Stimulated activated CD8-positive, alpha-beta memory T cell treated with anti-CD3 and anti-CD28 coated beads, Interleukin-2, amount 100 ng/mL, for 48 hours (primary cell): ENCODE data around the gene NCAPD2.
"Not testable (repeated sequence)": the region's sequence is repeated elsewhere in the genome, so short reads cannot be mapped to it uniquely, and the experiment has no call there.

Experiments
- DNase-seq, 2 donors: peaks; one replicate each; pipeline ENCODE4 v3.0.0-alpha.2; 2020; ENCODE audit warnings: low read depth in 2 of 2

NCAPD2 gene

GRCh38 chr12:6465467-6466183 is 28.3 kb upstream of the NCAPD2 start:
- DNase-seq, result no peak

- DNase-seq, result no peak
These were observed 27.7 kb upstream of the NCAPD2 start for GRCh38 chr12:6466184-6466573.

GRCh38 chr12:6466751-6467150 is 27.2 kb upstream of the NCAPD2 start:
- not testable (repeated sequence) for DNase-seq

- not testable (repeated sequence) for DNase-seq
These were observed 26.2 kb upstream of the NCAPD2 start for GRCh38 chr12:6467571-6468282.

GRCh38 chr12:6468283-6468575 is 25.7 kb upstream of the NCAPD2 start:
- no peak for DNase-seq

GRCh38 chr12:6469092-6469491 is 24.8 kb upstream of the NCAPD2 start:
- DNase-seq, result no peak

DNA sequence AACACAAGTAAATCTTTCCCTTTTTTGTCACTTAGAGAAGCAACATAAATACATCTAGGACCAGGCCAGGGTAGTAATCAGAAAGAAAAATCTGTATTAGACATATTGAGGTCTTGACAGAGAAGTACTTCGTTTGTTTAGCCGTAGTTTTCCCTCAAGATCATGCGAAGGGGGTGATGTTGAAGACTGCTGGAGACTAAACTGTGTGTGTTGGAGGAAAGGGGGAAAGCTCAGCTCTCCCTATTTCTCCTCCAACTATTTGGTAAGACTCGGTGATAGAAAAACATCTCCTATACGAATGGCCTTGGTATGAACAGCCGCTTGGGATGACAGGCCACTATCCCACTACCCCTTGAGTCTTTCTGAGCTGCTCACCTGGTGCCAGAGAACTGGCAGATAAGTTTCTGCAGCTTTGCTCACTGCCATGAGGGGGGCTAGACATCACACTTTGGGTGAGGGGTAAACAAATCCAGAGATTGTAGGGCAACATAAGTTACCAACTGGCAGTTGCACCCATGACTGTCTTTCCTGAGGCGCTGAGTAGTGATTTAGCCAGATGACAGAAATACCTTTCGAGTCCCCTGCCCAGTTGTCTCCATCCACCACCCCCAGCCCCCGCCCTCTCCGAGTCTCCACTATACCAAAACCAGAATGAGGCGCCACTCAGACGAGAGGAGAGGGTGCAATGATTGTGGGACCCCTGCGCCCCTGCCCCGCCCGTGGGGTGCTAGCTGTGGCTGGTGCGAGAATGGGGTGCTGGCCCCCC is 24.1 kb upstream of the NCAPD2 start:
- no peak for DNase-seq

GRCh38 chr12:6470375-6471163 is 23.3 kb upstream of the NCAPD2 start, which contains the start of gene VAMP1:
TSS of gene VAMP1 (minus strand) at chr12:6470677. CDS start at chr12:6470531, 146 bp downstream.
- peak; percentile 97 for DNase-seq

- DNase-seq, result no peak
These were observed 21.9 kb upstream of the NCAPD2 start for GRCh38 chr12:6471989-6472360.

- DNase-seq, result no peak
These were observed 21.4 kb upstream of the NCAPD2 start for GRCh38 chr12:6472491-6472890.

DNA sequence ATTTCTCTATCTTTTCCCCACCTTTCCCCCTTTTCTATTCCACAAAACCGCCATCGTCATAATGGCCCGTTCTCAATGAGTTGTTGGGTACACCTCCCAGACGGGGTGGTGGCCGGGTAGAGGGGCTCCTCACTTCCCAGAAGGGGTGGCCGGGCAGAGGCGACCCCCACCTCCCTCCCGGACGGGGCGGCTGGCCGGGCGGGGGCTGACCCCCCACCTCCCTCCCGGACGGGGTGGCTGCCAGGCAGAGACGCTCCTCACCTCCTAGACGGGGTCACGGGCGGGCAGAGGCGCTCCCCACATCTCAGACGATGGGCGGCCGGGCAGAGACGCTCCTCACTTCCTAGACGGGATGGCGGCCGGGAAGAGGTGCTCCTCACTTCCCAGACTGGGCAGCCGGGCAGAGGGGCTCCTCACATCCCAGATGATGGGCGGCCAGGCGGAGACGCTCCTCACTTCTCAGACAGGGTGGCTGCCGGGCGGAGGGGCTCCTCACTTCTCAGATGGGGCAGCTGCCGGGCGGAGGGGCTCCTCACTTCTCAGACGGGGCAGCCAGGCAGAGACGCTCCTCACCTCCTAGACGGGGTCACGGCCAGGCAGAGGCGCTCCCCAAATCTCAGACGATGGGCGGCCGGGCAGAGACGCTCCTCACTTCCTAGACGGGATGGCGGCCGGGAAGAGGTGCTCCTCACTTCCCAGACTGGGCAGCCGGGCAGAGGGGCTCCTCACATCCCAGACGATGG is 18.5 kb upstream of the NCAPD2 start:
- DNase-seq, result not testable (repeated sequence)

DNA sequence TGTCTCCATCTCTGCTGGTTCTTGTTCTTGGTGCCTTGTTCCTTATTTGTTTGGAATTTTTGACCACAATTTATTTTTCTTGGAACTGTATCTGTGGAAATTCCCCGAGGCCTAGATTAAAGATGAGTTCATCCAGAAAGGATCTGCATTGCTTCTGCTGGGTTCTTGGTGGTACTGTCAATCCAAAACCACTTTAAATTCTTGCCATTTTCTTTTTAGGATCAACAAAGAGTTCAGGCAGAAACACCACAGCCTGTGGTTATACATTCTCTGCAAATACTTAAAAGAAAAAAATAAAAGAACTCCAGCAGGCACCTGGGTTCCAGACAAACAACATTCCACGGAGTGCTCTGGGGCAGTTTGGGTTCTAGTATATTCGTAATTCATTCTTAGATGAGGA is 17.4 kb upstream of the NCAPD2 start:
- DNase-seq, result no peak

- DNase-seq, result not testable (repeated sequence)
These were observed 16.1 kb upstream of the NCAPD2 start for GRCh38 chr12:6477601-6478377.

GRCh38 chr12:6478416-6478815 is 15.5 kb upstream of the NCAPD2 start:
- DNase-seq, result no peak

DNA sequence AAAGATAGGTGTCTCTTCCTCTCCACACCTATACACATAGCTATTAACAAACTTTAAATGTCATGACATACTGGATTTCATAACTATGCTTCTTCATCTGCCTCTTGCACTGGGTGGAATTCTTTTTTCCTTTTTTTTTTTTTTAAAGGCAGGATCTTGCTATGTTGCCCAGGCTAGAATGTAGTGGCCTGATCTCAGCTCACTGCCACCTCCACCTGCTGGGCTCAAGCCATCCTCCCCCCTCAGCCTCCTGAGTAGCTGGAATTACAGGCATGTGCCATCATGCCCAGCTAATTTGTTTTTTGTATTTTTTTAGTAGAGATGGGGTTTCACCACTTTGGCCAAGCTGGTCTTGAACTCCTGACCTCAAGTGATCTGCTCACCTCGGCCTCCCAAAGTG is 5.7 kb upstream of the NCAPD2 start:
- DNase-seq, result no peak

GRCh38 chr12:6489449-6489848 is 4.5 kb upstream of the NCAPD2 start:
- no peak for DNase-seq

GRCh38 chr12:6490673-6491072 is 3.2 kb upstream of the NCAPD2 start:
- not testable (repeated sequence) for DNase-seq

DNA sequence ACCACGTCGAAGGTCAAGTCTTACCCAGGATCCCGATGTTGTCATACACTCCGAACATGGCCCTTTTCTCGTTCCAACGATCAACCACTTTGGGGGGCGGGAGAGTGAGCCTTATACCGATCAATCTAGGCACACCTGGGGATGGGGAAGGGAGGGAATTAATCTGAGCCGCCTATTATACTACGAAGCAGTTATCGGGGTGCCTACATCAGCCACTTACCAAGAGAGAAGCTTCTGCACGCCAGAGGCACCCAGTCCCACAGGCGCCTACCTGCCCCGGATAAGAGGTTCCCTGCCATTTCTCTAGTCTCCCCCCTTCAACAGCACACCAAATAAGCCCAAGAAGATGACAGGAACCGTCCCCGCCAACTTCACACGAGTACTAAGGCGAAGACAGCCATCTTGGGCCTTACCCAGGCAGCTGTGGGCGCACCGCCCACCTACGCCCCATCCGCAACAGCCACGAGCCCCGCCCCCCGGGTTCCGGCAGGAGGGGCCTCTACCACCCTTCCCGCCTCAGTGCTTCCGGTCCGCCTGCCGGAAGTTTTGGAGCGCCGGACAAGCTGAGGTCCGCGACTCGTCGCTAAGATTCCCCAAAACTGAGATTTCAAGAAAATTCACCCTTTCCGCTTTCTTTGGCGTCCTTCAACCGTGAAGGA is 935 bp upstream of the NCAPD2 start, which contains the start of gene MRPL51:
TSS of gene MRPL51 (minus strand) at position 425 of the 659 bp plus-strand sequence. CDS start at position 299, 126 bp downstream.
- DNase-seq, result peak; percentile 99

GRCh38 chr12:6494258-6494743 is 399 bp downstream of the NCAPD2 start:
- no peak for DNase-seq

DNA sequence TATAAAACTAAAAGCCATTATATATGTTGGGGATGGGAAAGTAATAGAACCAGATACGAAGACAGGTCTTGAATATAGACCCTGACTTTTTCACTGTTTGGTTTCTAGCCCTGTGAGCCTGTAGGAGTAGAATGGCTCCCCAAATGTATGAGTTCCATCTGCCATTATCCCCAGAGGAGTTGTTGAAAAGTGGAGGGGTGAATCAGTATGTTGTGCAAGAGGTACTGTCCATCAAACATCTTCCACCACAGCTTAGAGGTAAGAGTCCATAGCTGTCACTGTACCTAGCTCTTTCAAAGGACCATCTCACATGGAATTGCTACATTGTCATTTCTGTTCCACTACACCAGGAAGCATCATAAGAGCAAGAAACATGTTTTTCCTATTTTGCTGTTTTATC is 1.1 kb downstream of the NCAPD2 start:
- DNase-seq, result no peak
